NCI-H526 (cell line): ENCODE measurements around the gene CACNA1D.
A peak's percentile ranks its signal among the peaks of the same experiment; 100 is the strongest.

Source experiments
- DNase-seq, 2 experiments: peaks; one replicate each; lab custom pipeline; 2025; lab: John Stamatoyannopoulos, UW

Gene CACNA1D

GRCh38 chr3:53806182-53807116 is 312.0 kb downstream of the CACNA1D start:
- DNase-seq = peak; percentile 29 to 69

GRCh38 chr3:53807117-53807810 is 312.9 kb downstream of the CACNA1D start:
- DNase-seq = no peak

DNA sequence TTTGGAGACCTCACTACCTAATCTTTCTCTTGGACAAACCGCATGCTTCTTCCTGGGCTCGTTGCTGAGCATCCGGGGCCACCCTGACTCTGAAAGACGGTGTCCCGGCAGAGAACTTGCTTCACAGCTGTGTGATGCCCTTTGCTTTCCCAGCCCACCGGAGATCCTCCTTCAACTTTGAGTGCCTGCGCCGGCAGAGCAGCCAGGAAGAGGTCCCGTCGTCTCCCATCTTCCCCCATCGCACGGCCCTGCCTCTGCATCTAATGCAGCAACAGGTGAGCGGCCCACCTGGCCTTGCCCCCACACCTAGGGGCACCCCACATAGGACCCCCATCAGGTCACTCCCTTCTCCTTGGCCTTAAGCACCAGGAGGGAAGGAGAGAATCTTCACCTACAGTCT is 314.1 kb downstream of the CACNA1D start:
- no peak for DNase-seq

DNA sequence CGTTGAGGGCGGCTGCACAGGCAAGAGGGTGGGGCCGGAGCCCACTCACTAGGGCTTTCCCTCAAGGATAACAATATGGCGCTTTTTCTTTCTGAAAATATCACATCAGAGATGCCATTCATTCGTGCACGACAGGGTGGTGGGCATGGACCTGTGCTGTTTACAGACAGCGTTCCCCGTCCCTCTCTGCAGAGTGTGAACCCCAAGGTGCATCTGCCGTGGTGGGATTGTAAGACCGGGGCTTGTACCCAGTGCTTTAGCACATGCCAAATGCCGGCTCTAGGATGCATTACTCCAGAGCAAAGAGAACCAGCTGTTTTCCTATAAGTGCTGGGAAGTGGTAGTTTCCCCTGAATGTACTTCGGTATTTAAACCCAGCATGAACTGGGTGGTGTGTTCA is 314.9 kb downstream of the CACNA1D start:
- DNase-seq = no peak

DNA sequence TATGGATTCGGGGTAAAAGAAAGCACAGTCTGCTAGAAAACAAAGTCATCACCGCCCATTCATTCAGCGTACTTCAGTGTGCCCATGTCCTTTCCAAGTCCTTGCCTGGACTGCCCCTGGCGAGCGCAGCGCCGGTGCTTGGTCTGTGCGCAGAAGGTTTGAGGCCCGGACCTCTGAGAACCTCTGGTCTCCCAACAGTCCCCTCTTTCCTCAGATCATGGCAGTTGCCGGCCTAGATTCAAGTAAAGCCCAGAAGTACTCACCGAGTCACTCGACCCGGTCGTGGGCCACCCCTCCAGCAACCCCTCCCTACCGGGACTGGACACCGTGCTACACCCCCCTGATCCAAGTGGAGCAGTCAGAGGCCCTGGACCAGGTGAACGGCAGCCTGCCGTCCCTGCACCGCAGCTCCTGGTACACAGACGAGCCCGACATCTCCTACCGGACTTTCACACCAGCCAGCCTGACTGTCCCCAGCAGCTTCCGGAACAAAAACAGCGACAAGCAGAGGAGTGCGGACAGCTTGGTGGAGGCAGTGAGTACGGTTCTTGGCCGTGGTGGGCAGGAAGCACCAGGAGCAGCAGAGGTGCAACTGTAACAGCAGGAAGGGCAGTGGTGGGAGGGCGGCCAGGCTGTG is 315.5 kb downstream of the CACNA1D start:
- DNase-seq = no peak

- DNase-seq = no peak
Measured at GRCh38 chr3:53811143-53811927, 316.9 kb downstream of the CACNA1D start.

GRCh38 chr3:53812434-53812833 is 318.0 kb downstream of the CACNA1D start:
- DNase-seq = peak in 1 of 2 experiments; percentile 14

DNA sequence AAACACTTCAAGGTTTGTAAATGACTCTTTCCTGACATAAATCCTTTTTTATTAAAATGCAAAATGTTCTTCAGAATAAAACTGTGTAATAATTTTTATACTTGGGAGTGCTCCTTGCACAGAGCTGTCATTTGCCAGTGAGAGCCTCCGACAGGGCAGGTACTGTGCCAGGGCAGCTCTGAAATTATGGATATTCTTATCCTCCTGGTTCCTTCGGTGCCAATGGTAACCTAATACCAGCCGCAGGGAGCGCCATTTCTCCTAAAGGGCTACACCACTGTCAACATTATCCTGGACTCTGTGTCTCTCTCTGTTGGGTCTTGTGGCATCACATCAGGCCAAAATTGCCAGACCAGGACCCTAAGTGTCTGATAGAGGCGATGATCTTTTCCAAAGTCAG is 318.8 kb downstream of the CACNA1D start:
- DNase-seq = no peak

DNA sequence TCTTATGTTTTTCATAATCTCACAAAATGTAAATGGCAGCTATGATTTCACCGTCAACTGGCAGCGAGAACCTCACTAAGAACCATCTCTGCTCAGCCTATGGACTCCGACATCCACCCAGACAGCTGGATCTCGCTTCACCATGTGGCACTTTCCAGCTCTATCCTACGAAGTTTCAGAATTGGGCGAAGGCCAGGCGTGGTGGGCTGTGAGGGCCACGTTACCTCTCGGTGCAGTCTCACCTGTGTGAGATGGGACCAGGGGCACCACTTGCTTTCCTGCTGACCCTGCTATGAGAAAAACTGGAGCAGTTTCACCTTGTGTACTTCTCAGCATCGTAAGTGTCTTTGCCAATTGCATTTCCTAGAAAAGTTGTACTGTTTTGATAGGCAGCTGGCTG is 319.5 kb downstream of the CACNA1D start:
- no peak for DNase-seq

GRCh38 chr3:53815067-53815466 is 320.7 kb downstream of the CACNA1D start:
- no peak for DNase-seq

DNA sequence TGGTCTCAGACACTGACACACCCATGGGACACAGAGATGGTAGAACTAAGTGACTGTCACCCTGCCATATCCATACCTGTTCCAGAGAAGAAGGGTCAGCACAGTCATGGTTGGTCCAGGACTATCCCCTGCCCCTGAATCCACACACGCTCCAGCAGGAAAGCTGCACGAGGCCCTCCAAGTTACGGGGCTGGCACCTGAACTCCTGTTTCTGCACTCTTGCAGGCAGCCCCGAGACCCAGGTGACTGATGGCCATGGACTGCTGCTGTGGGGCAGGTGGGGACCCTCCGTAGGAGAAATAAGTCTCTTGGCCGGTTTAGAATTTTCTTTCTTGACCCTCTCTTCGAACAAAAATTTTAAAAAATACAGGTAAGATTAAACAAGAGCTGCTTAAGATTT is 321.2 kb downstream of the CACNA1D start:
- DNase-seq = no peak

- no peak for DNase-seq
Measured at GRCh38 chr3:53816425-53816824, 322.0 kb downstream of the CACNA1D start.

DNA sequence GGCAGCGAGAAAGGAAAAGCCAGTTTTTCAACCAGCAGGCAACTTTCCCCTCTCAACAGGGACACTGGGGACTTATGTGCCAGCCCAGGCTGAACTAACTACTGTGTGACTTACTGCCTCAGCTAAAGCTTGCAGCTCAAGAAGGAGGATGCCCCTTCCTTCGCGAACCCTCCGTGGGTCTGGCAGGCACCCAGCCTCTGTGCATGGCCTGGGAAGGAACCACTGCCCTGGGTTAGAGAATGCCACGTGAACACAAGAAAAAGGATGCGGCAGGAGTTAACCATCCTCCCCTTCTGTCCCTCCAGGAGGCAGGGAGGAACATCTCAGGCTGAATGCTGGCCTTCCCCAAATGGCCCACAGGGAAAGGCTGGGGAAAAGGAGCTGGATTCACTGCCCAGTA is 322.8 kb downstream of the CACNA1D start:
- no peak for DNase-seq

GRCh38 chr3:53817809-53818208 is 323.4 kb downstream of the CACNA1D start:
- no peak for DNase-seq

- no peak for DNase-seq
Measured at GRCh38 chr3:53818221-53819162, 324.1 kb downstream of the CACNA1D start.

- no peak for DNase-seq
Measured at GRCh38 chr3:53819163-53819868, 324.9 kb downstream of the CACNA1D start.

GRCh38 chr3:53820084-53820483 is 325.7 kb downstream of the CACNA1D start:
- no peak for DNase-seq

- no peak for DNase-seq
Measured at GRCh38 chr3:53820756-53821580, 326.6 kb downstream of the CACNA1D start.

DNA sequence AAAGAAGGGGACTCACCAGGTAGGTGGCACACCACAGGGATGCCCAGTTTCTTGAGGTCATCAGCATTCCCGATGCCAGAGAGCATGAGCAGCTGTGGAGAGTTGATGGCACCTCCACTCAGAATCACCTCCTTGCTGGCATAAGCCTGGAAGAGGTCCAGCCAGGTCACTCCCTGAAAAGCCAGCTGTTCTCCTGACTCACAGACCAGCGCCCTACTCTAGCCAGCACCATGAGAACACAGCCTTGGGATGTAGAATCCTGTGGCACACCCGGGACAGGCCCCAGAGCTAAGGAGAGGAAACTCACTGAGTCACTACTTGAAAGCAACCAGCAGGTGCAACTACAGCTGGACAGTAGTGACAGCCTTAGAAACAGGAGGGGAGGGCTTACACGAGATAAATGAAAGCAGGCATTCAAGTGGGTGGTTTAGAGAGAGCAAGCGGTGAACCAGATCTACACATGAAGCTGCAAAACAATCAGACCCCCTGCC is 327.3 kb downstream of the CACNA1D start:
- peak; percentile 9 to 23 for DNase-seq
